T-cell (primary cell): ENCODE data around the gene MAP3K7CL. TPM values are rescaled to one million over a fixed set of nuclear protein-coding genes. Genes with fewer than 3 reads are reported as not detected.

ENCODE experiments used
- ATAC-seq, 4 experiments: fragments of 200-7000 bp in 3 of 4; fragments of 150-1000 bp in 1 of 4; cut with Tn5 transposase; replicated peaks in 1 of 4; 1 replicate in 3 of 4; 2 replicates in 1 of 4; pipeline ENCODE4 v1.10.0; 2021; ENCODE audit warnings: moderate library complexity in 3 of 4, mild to moderate bottlenecking in 2 of 4, moderate number of reproducible peaks in 1 of 4
- CTCF ChIA-PET, 2 donors: fragments of 300-600 bp; sonication (Branson Sonifier 250); formaldehyde crosslinking; loops; one replicate each; lab custom pipeline; 2022; ENCODE audit warnings: antibody characterized with exemption in 2 of 2; lab: Charles Lee
- POLR2A ChIA-PET, 2 donors: fragments of 300-600 bp; sonication (Branson Sonifier 250); formaldehyde crosslinking; loops; one replicate each; lab custom pipeline; 2022; ENCODE audit warnings: antibody characterized with exemption in 2 of 2; lab: Charles Lee
- DNase-seq, 35 experiments: peaks; one replicate each; pipeline versions ENCODE4 v3.0.0 to v3.0.0-alpha.2; 2013 to 2023
- H3K27ac ChIP-seq: one replicate; pipeline ENCODE4 v1.5.1; 2013; ENCODE audit warnings: low read length
- H3K27me3 ChIP-seq, 2 experiments: replicated peaks in 1 of 2; 1 replicate in 1 of 2; 2 replicates in 1 of 2; pipeline versions ENCODE4 v1.6.1 to v1.7.0; 2013; ENCODE audit warnings: low read length in 1 of 2, mixed read lengths in 1 of 2; ENCODE audit not compliant: control insufficient read depth in 2 of 2, insufficient read depth in 2 of 2; ENCODE audit errors: extremely low read depth in 1 of 2
- H3K36me3 ChIP-seq, 2 donors: 1 replicate in 1 of 2; 2 replicates in 1 of 2; pipeline versions ENCODE4 v1.6.1 to v1.7.0; 2013; ENCODE audit warnings: low read length in 1 of 2; ENCODE audit not compliant: control insufficient read depth in 2 of 2, insufficient read depth in 1 of 2; ENCODE audit errors: extremely low read depth in 1 of 2
- H3K4me1 ChIP-seq, 2 experiments: 1 replicate in 1 of 2; 2 replicates in 1 of 2; pipeline versions ENCODE4 v1.6.1 to v1.7.0; 2013; ENCODE audit warnings: low read length in 2 of 2, mixed read lengths in 1 of 2; ENCODE audit not compliant: insufficient read depth in 2 of 2, control insufficient read depth in 1 of 2; ENCODE audit errors: extremely low read depth in 1 of 2
- H3K4me3 ChIP-seq, 2 donors: 1 replicate in 1 of 2; 2 replicates in 1 of 2; pipeline versions ENCODE4 v1.5.1 to v1.7.0; 2013; ENCODE audit warnings: mild to moderate bottlenecking in 2 of 2, low read length in 1 of 2, moderate library complexity in 1 of 2; ENCODE audit not compliant: control insufficient read depth in 1 of 2; ENCODE audit errors: extremely low read depth in 1 of 2
- H3K9me3 ChIP-seq: 2 replicates; pipeline ENCODE4 v1.7.0; 2013
- H3K27ac Mint-ChIP-seq, 2 donors: one replicate each; pipeline ENCODE4 v1.8.0; 2020 to 2021; ENCODE audit warnings: mild to moderate bottlenecking in 2 of 2, mixed read lengths in 2 of 2
- H3K27me3 Mint-ChIP-seq, 2 donors: one replicate each; pipeline ENCODE4 v1.8.0; 2021 to 2022; ENCODE audit warnings: mixed read lengths in 2 of 2
- H3K36me3 Mint-ChIP-seq: one replicate; pipeline ENCODE4 v1.8.0; 2021; ENCODE audit warnings: mixed read lengths
- H3K4me1 Mint-ChIP-seq, 3 donors: one replicate each; pipeline ENCODE4 v1.8.0; 2020 to 2022; ENCODE audit warnings: mixed read lengths in 3 of 3, mild to moderate bottlenecking in 1 of 3
- H3K4me3 Mint-ChIP-seq, 3 donors: one replicate each; pipeline ENCODE4 v1.8.0; 2020 to 2022; ENCODE audit warnings: mild to moderate bottlenecking in 3 of 3, mixed read lengths in 3 of 3, moderate library complexity in 3 of 3
- H3K9me3 Mint-ChIP-seq, 3 donors: one replicate each; pipeline ENCODE4 v1.8.0; 2020 to 2022; ENCODE audit warnings: mixed read lengths in 3 of 3
- WGBS: methylation state at CpG from one replicate; pipeline ENCODE4 v1.1.5; 2013; ENCODE audit warnings: missing lambda C conversion rate; ENCODE audit not compliant: insufficient coverage; 5-methylcytosine and 5-hydroxymethylcytosine counted together
- total RNA-seq, 35 experiments: library from RNA in 6 of 35; stranded (reverse) in 6 of 35; fragments of 120-200 nt in 1 of 35; gene quantifications; one replicate each; pipeline versions ENCODE4 v1.2.1 to v1.2.4 and lab custom pipeline; 2013 to 2026

Gene MAP3K7CL
- total RNA-seq, 5 donors from 2014 or later (not counting 1 experiment from before 2014, with no cell fraction given), result 4.8 to 9.1 (median 7.4) TPM

DNA sequence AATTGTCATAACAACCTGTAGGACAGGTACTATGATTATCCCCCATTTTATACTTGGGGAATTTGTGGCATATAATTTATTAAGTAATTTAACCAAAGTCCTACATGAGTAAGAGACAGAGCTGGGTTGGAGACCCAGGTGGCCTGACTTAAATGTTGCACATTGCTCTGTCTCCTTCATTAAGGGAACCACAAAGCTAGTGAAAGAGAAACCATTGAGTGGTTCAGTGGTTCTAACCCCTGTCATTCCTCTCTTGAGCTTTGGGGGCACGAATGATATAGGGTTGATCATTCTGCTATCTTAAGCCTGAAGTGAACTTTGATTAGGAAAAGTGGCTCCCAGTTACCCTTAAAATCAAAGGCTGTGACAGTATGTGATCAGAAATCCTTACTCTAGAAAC lies 5.3 kb upstream of the MAP3K7CL start:
- Mint-ChIP-seq H3K4me3 (no peak overlapping the region), H3K9me3 (peaks cover 0 to 9% (median 4%) of the 10 kb centered on the region in 3 donors), H3K27me3 (no peaks in the 10 kb centered on the region), H3K36me3 (peaks cover 33% of the 10 kb centered on the region), H3K27ac (no peak overlapping the region), H3K4me1 (no peaks in the 10 kb centered on the region)
- Histone ChIP-seq H3K27me3 (no peaks in the 10 kb centered on the region), H3K36me3 (no peaks in the 10 kb centered on the region), H3K4me1 (no peaks in the 10 kb centered on the region), H3K27ac (no peak overlapping the region), H3K4me3 (no peak overlapping the region), H3K9me3 (no peaks in the 10 kb centered on the region)
- ATAC-seq, result no peak
- POLR2A ChIA-PET, result no interaction called here
- no CpG with 5 or more reads among the region's 1 CpG for WGBS
- no peak for DNase-seq
- CTCF ChIA-PET, result no interaction called here

DNA sequence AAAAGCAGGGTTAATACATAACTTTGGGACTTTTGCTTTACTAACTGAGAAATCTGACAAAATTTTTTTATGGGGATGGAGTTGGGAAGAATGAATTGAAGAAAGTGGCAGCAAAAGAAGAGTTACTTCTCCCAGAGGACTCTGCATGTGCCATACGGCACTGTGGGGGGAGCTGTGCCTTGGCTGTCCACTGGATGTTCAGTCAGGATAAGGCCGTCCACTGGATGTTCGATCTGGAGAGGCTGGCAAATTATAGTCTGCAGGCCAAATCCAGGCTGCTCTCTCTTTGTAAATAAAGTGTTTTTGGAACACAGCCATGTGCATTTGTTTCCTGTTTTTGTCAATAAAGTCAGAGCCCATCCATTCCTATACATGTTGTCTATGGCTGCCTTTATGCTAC lies 4.5 kb upstream of the MAP3K7CL start:
- H3K27ac ChIP-seq, result no peak overlapping the region
- Mint-ChIP-seq H3K4me1 (no peaks in the 10 kb centered on the region), H3K36me3 (peaks cover 36% of the 10 kb centered on the region), H3K27me3 (no peaks in the 10 kb centered on the region), H3K9me3 (peaks cover 0 to 9% (median 4%) of the 10 kb centered on the region in 3 donors), H3K27ac (no peak overlapping the region), H3K4me3 (no peak overlapping the region)
- H3K9me3 ChIP-seq, result no peaks in the 10 kb centered on the region
- ChIA-PET POLR2A (no interaction called here), CTCF (no interaction called here)
- H3K4me3 ChIP-seq, result no peak overlapping the region
- no peaks in the 10 kb centered on the region for H3K36me3 ChIP-seq
- ATAC-seq, result no peak
- H3K4me1 ChIP-seq, result no peaks in the 10 kb centered on the region
- DNase-seq, result no peak
- WGBS, result 100% methylated on average over 1 of the region's 3 CpGs
- H3K27me3 ChIP-seq, result no peaks in the 10 kb centered on the region

DNA sequence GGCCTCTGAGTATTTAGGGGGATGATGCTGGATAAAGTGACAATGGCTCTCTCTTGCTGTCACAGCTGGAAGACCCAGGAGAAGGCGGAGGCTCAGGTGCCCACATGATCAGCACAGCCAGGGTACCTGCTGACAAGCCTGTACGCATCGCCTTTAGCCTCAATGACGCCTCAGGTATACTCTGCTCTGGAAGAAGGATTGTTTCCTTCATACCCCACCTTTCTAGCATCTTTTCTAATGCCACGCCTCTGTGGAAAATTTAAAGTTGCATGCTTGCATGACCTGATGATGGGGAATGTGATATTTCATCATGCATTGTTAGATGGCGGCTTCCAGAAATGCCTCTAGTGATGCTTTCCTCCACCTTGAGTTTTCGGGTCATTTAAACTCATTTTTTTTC lies 2.8 kb downstream of the MAP3K7CL start:
- H3K36me3 Mint-ChIP-seq, result peaks cover 24% of the 10 kb centered on the region
- H3K4me1 ChIP-seq, result no peaks in the 10 kb centered on the region
- ChIA-PET POLR2A (no interaction called here), CTCF (no interaction called here)
- no peak for ATAC-seq
- no peak overlapping the region for H3K4me3 Mint-ChIP-seq
- H3K27me3 ChIP-seq, result no peaks in the 10 kb centered on the region
- H3K9me3 ChIP-seq, result no peaks in the 10 kb centered on the region
- no peak overlapping the region for H3K4me3 ChIP-seq
- no peak overlapping the region for H3K27ac Mint-ChIP-seq
- H3K9me3 Mint-ChIP-seq, result peaks cover 0 to 9% (median 4%) of the 10 kb centered on the region in 3 donors
- no CpG with 5 or more reads among the region's 7 CpGs for WGBS
- H3K27ac ChIP-seq, result no peak overlapping the region
- H3K27me3 Mint-ChIP-seq, result no peaks in the 10 kb centered on the region
- H3K36me3 ChIP-seq, result no peaks in the 10 kb centered on the region
- DNase-seq, result no peak
- H3K4me1 Mint-ChIP-seq, result no peaks in the 10 kb centered on the region

DNA sequence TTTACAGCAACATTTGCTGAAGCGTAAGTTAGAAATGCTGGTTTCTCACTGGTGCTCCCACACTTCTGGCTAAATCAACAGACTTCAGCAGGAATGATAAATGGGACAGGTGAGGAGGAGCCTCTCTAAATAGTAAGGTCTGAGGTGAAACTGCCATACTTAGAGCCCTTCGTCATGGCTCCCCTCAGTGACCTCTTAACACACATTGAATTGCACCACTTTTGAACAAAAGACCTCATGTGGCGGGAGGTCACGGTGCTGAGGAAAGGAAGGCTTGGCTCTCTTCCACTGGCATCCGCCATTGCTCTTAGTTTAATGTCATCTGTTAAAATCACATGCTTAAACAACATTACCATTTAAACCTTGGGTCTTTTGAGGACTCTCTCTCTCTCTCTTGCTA lies 3.4 kb downstream of the MAP3K7CL start:
- no peaks in the 10 kb centered on the region for H3K9me3 ChIP-seq
- H3K27ac ChIP-seq, result no peak overlapping the region
- WGBS, result 80% methylated on average over 1 of the region's 5 CpGs
- H3K4me3 Mint-ChIP-seq, result no peak overlapping the region
- H3K36me3 ChIP-seq, result no peaks in the 10 kb centered on the region
- H3K4me1 ChIP-seq, result no peaks in the 10 kb centered on the region
- H3K4me3 ChIP-seq, result no peak overlapping the region
- H3K36me3 Mint-ChIP-seq, result peaks cover 24% of the 10 kb centered on the region
- H3K27me3 ChIP-seq, result no peaks in the 10 kb centered on the region
- ATAC-seq (no peak), DNase-seq (no peak)
- H3K27ac Mint-ChIP-seq, result no peak overlapping the region
- POLR2A ChIA-PET, result no interaction called here
- no peaks in the 10 kb centered on the region for H3K27me3 Mint-ChIP-seq
- no peaks in the 10 kb centered on the region for H3K4me1 Mint-ChIP-seq
- peaks cover 0 to 9% (median 4%) of the 10 kb centered on the region in 3 donors for H3K9me3 Mint-ChIP-seq
- CTCF ChIA-PET, result no interaction called here

DNA sequence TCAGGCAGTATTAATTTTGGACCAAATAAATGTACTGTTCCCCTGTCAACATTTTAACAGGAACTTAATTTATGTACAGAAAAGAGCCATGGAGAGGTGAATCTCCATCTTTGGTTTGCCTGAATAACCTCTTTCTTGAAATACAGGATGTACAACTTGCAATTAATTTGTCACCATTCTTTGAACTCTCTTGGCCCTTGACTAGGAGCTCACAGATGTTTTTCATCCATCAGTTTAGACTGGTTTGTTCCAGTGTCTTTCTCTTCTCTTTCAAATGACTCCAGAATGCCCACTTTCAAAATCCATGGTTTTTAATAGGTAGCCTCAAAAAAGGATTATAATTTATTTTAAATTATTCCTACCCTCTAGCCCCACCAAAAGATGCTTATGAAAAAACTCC lies 5.0 kb downstream of the MAP3K7CL start:
- CTCF ChIA-PET, result no interaction called here
- H3K27ac ChIP-seq, result no peak overlapping the region
- no peaks in the 10 kb centered on the region for H3K4me1 Mint-ChIP-seq
- DNase-seq (no peak), ATAC-seq (no peak)
- H3K4me1 ChIP-seq, result no peaks in the 10 kb centered on the region
- no peaks in the 10 kb centered on the region for H3K36me3 ChIP-seq
- H3K4me3 Mint-ChIP-seq, result no peak overlapping the region
- no peaks in the 10 kb centered on the region for H3K27me3 Mint-ChIP-seq
- no peak overlapping the region for H3K4me3 ChIP-seq
- H3K27me3 ChIP-seq, result no peaks in the 10 kb centered on the region
- no peaks in the 10 kb centered on the region for H3K9me3 Mint-ChIP-seq
- no peaks in the 10 kb centered on the region for H3K9me3 ChIP-seq
- H3K27ac Mint-ChIP-seq, result no peak overlapping the region
- POLR2A ChIA-PET, result interaction anchor here in 1 of 2 donors (0.6 kb wide), 1 partner anchor 8 kb away, joined by 3 read pairs; no protein-coding TSS in a partner anchor
- H3K36me3 Mint-ChIP-seq, result peaks cover 21% of the 10 kb centered on the region

DNA sequence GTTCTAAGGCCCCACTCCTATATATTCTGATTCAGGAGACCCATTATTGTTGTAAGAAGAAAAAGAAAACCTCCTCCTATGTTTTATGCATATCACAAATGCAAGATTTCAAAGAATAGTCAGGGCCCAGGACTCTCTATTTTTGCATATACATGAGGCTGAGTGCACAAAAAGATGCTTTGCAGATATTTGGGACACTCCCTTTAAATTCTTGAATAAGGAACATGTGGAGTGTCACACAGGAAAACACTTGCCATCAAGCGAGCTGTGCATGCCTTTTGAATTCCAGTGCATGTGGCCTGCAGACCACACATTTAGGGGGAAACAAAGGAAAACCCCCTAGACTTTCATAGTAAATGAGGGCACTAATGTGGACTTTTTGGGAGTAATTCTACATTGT lies 5.6 kb downstream of the MAP3K7CL start:
- H3K36me3 ChIP-seq, result no peaks in the 10 kb centered on the region
- ATAC-seq (no peak), DNase-seq (no peak)
- H3K36me3 Mint-ChIP-seq, result peaks cover 21% of the 10 kb centered on the region
- no peak overlapping the region for H3K27ac Mint-ChIP-seq
- H3K4me3 ChIP-seq, result no peak overlapping the region
- H3K27ac ChIP-seq, result no peak overlapping the region
- CTCF ChIA-PET, result no interaction called here
- no CpG with 5 or more reads among the region's 1 CpG for WGBS
- H3K27me3 Mint-ChIP-seq, result no peaks in the 10 kb centered on the region
- H3K27me3 ChIP-seq, result no peaks in the 10 kb centered on the region
- H3K9me3 Mint-ChIP-seq, result no peaks in the 10 kb centered on the region
- H3K4me1 Mint-ChIP-seq, result no peaks in the 10 kb centered on the region
- no peaks in the 10 kb centered on the region for H3K4me1 ChIP-seq
- H3K9me3 ChIP-seq, result no peaks in the 10 kb centered on the region
- H3K4me3 Mint-ChIP-seq, result no peak overlapping the region
- POLR2A ChIA-PET, result no interaction called here
